Prostate gland (tissue), 2 donors: ENCODE data around the gene SHROOM4.

Source experiments
- POLR2A ChIP-seq: fragments of 450-650 bp; IDR thresholded peaks from one replicate; pipeline ENCODE4 v1.6.1; 2016; ENCODE audit warnings: antibody characterized with exemption, mild to moderate bottlenecking
- TF ChIP-seq, protein P1 (sequence below), 4 experiments: fragments of 200-600 bp in 2 of 4; fragments of 450-650 bp in 2 of 4; sonication (generic) in 2 of 4; IDR thresholded peaks; 1 replicate in 3 of 4; 2 replicates in 1 of 4; pipeline ENCODE4 v1.5.1; 2016 to 2019; ENCODE audit warnings: antibody characterized with exemption in 4 of 4, mild to moderate bottlenecking in 2 of 4, moderate library complexity in 2 of 4

- TF ChIP-seq, protein P1, sequence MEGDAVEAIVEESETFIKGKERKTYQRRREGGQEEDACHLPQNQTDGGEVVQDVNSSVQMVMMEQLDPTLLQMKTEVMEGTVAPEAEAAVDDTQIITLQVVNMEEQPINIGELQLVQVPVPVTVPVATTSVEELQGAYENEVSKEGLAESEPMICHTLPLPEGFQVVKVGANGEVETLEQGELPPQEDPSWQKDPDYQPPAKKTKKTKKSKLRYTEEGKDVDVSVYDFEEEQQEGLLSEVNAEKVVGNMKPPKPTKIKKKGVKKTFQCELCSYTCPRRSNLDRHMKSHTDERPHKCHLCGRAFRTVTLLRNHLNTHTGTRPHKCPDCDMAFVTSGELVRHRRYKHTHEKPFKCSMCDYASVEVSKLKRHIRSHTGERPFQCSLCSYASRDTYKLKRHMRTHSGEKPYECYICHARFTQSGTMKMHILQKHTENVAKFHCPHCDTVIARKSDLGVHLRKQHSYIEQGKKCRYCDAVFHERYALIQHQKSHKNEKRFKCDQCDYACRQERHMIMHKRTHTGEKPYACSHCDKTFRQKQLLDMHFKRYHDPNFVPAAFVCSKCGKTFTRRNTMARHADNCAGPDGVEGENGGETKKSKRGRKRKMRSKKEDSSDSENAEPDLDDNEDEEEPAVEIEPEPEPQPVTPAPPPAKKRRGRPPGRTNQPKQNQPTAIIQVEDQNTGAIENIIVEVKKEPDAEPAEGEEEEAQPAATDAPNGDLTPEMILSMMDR (IDR thresholded peaks at IDR 0.05): no peak
- TF ChIP-seq POLR2A: no peak
These were observed 42.6 kb downstream of the SHROOM4 start for GRCh38 chrX:50771382-50771781.
